ENCODE data around the gene CACNA1G. TPM values are rescaled to one million over a fixed set of nuclear protein-coding genes. Genes with fewer than 3 reads are reported as not detected.

The CACNA1G gene
- total and polyA plus RNA-seq, 9 donors = 1.0 to 39.1 (median 4.7) TPM

- no peak overlapping the region for H3K4me3 ChIP-seq
- H3K9me3 ChIP-seq = no peaks in the 10 kb centered on the region
- WGBS, 3 donors = 89 to 94% (median 94%) methylated on average over 19 of the region's 19 CpGs
- H3K27ac ChIP-seq = no peak overlapping the region
- intact Hi-C loops (cut with DNase I) = no loop called here
- TF ChIP-seq EP300 (IDR thresholded peaks at IDR 0.05) (no peak), POLR2A (IDR thresholded peaks at IDR 0.05) (no peak), CTCF (IDR thresholded peaks at IDR 0.05) (no peak)
- no peaks in the 10 kb centered on the region for H3K4me1 ChIP-seq (ENCODE audit: insufficient read depth)
- H3K36me3 ChIP-seq = no peaks in the 10 kb centered on the region
- DNase-seq = no peak
- H3K27me3 ChIP-seq = no peaks in the 10 kb centered on the region
Observed at GRCh38 chr17:50571681-50572080, 11.2 kb downstream of the CACNA1G start.

- intact Hi-C loops (cut with DNase I) = no loop called here
- H3K27me3 ChIP-seq = no peaks in the 10 kb centered on the region
- 95 to 96% (median 96%) methylated on average over 19 to 20 of the region's 20 CpGs for WGBS, 3 donors
- no peaks in the 10 kb centered on the region for H3K9me3 ChIP-seq
- H3K27ac ChIP-seq = no peak overlapping the region
- no peak overlapping the region for H3K4me3 ChIP-seq
- DNase-seq = no peak
- H3K36me3 ChIP-seq = no peaks in the 10 kb centered on the region
- H3K4me1 ChIP-seq (ENCODE audit: insufficient read depth) = no peaks in the 10 kb centered on the region
- TF ChIP-seq EP300 (IDR thresholded peaks at IDR 0.05) (no peak), CTCF (IDR thresholded peaks at IDR 0.05) (no peak), POLR2A (IDR thresholded peaks at IDR 0.05) (no peak)
Observed at GRCh38 chr17:50572541-50572940, 12.0 kb downstream of the CACNA1G start.

- H3K27me3 ChIP-seq = no peaks in the 10 kb centered on the region
- TF ChIP-seq POLR2A (IDR thresholded peaks at IDR 0.05) = no peak
- no peak for TF ChIP-seq CTCF (IDR thresholded peaks at IDR 0.05)
- TF ChIP-seq EP300 (IDR thresholded peaks at IDR 0.05) = no peak
- H3K4me1 ChIP-seq (ENCODE audit: insufficient read depth) = no peaks in the 10 kb centered on the region
- WGBS, 3 donors = 91 to 92% (median 91%) methylated on average over 12 of the region's 12 CpGs
- no peak overlapping the region for H3K4me3 ChIP-seq
- intact Hi-C loops (cut with DNase I) = no loop called here
- DNase-seq = no peak
- no peak overlapping the region for H3K27ac ChIP-seq
- H3K9me3 ChIP-seq = no peaks in the 10 kb centered on the region
- no peaks in the 10 kb centered on the region for H3K36me3 ChIP-seq
Observed at GRCh38 chr17:50573866-50574611, 13.5 kb downstream of the CACNA1G start.

- Histone ChIP-seq H3K27me3 (no peaks in the 10 kb centered on the region), H3K36me3 (no peaks in the 10 kb centered on the region), H3K4me1 (ENCODE audit: insufficient read depth) (no peaks in the 10 kb centered on the region), H3K27ac (no peak overlapping the region), H3K4me3 (no peak overlapping the region), H3K9me3 (no peaks in the 10 kb centered on the region)
- TF ChIP-seq POLR2A (IDR thresholded peaks at IDR 0.05) (no peak), CTCF (IDR thresholded peaks at IDR 0.05) (no peak), EP300 (IDR thresholded peaks at IDR 0.05) (no peak)
- no peak for DNase-seq
- 90 to 92% (median 92%) methylated on average over 31 to 33 of the region's 33 CpGs for WGBS, 3 donors
- intact Hi-C loops (cut with DNase I) = no loop called here
Observed at GRCh38 chr17:50575581-50576210, 15.2 kb downstream of the CACNA1G start.
